Measurements from ENCODE around the gene CXCL16.
"Not testable (repeated sequence)": the region's sequence is repeated elsewhere in the genome, so short reads cannot be mapped to it uniquely, and the experiment has no call there.

The CXCL16 gene

GRCh38 chr17:4721203-4722135 lies 18.3 kb downstream of the CXCL16 start:
- no peak for DNase-seq (ENCODE audit: low read depth in 2 of 2)

GRCh38 chr17:4720787-4721186 lies 18.9 kb downstream of the CXCL16 start:
- no peak for DNase-seq (ENCODE audit: low read depth in 2 of 2)

- no peak for DNase-seq (ENCODE audit: low read depth in 2 of 2)
These were observed 20.0 kb downstream of the CXCL16 start for GRCh38 chr17:4719684-4720221.

- DNase-seq (ENCODE audit: low read depth in 2 of 2), result no peak
These were observed 20.6 kb downstream of the CXCL16 start for GRCh38 chr17:4719146-4719545.

- DNase-seq (ENCODE audit: low read depth in 2 of 2), result no peak
These were observed 21.5 kb downstream of the CXCL16 start for GRCh38 chr17:4718276-4718675.

- DNase-seq (ENCODE audit: low read depth in 2 of 2), result no peak
These were observed 21.9 kb downstream of the CXCL16 start for GRCh38 chr17:4717791-4718190.

- DNase-seq (ENCODE audit: low read depth in 2 of 2), result no peak
These were observed 23.6 kb downstream of the CXCL16 start for GRCh38 chr17:4716081-4716480.

GRCh38 chr17:4715063-4715744 lies 24.5 kb downstream of the CXCL16 start:
- DNase-seq (ENCODE audit: low read depth in 2 of 2), result no peak

- DNase-seq (ENCODE audit: low read depth in 2 of 2), result not testable (repeated sequence)
These were observed 25.2 kb downstream of the CXCL16 start for GRCh38 chr17:4714340-4715062.

GRCh38 chr17:4712526-4712925 lies 27.2 kb downstream of the CXCL16 start:
- no peak for DNase-seq (ENCODE audit: low read depth in 2 of 2)

GRCh38 chr17:4711661-4712181 lies 28.0 kb downstream of the CXCL16 start:
- no peak for DNase-seq (ENCODE audit: low read depth in 2 of 2)

- no peak for DNase-seq (ENCODE audit: low read depth in 2 of 2)
These were observed 28.8 kb downstream of the CXCL16 start for GRCh38 chr17:4710693-4711634.

GRCh38 chr17:4709794-4710692 lies 29.7 kb downstream of the CXCL16 start, which contains the start of gene ARRB2:
TSS of gene ARRB2 (plus strand) at chr17:4710632. CDS start at chr17:4710722, 90 bp downstream.
- DNase-seq (ENCODE audit: low read depth in 2 of 2), result peak; percentile 98 to 99

GRCh38 chr17:4708436-4708835 lies 31.3 kb downstream of the CXCL16 start:
- no peak for DNase-seq (ENCODE audit: low read depth in 2 of 2)

GRCh38 chr17:4706121-4706520 lies 33.6 kb downstream of the CXCL16 start:
- no peak for DNase-seq (ENCODE audit: low read depth in 2 of 2)

GRCh38 chr17:4704991-4705390 lies 34.7 kb downstream of the CXCL16 start:
- DNase-seq (ENCODE audit: low read depth in 2 of 2), result no peak

GRCh38 chr17:4704574-4704907 lies 35.2 kb downstream of the CXCL16 start:
- DNase-seq (ENCODE audit: low read depth in 2 of 2), result not testable (repeated sequence)

- DNase-seq (ENCODE audit: low read depth in 2 of 2), result no peak
These were observed 36.4 kb downstream of the CXCL16 start for GRCh38 chr17:4703330-4703691.

GRCh38 chr17:4701116-4701515 lies 38.6 kb downstream of the CXCL16 start:
- no peak for DNase-seq (ENCODE audit: low read depth in 2 of 2)

Measured in stimulated activated CD8-positive, alpha-beta memory T cell treated with anti-CD3 and anti-CD28 coated beads, Interleukin-15, amount 100 ng/mL, for 4 hours (primary cell).